ENCODE measurements around the gene TNPO3.

DNA sequence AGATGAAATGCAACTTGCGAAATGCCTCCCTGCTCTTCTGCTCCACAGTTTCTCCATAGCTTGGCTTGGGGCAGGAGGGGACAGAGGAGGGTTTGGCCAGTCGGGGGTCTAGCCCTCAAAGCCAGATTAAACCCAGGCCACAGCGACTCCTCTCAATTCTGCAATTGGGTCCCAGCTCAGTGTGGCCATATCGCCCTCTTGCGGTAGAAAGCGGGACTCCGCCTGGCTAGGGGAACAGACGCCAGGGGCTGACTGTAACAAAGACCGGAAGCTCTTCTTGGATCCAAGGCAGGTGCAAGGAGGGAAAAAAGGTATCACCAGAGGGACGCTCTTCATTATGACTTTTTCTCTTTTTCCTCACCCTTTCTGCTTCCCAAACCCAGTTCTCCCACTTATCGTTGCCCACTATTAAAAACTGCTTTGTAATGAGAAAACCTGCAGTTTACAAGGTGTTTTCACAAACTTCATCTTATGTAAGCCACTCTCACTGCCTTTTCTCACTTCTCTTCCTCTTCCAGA, 36.6 kb upstream of the TNPO3 start:
- TF ChIP-seq POLR2AphosphoS5 (IDR thresholded peaks at IDR 0.05; ENCODE audit: borderline replicate concordance, low read depth, low read length) (no peak), EZH2 (IDR thresholded peaks at IDR 0.05) (no peak)
